ENCODE results near the gene PARD6G. TPM values are rescaled to one million over a fixed set of nuclear protein-coding genes. Genes with fewer than 3 reads are reported as not detected.

PARD6G gene
- total RNA-seq, 1 donor from 2014 or later = 28.3 TPM

GRCh38 chr18:80154293-80154692, 93.0 kb downstream of the PARD6G start:
- TF ChIP-seq CTCF (conservative IDR thresholded peaks at IDR 0.05) = peak; percentile 41
- Mint-ChIP-seq H3K9me3 (no peaks in the 10 kb centered on the region), H3K4me3 (no peak overlapping the region), H3K27me3 (ENCODE audit: low read depth) (no peaks in the 10 kb centered on the region), H3K4me1 (no peaks in the 10 kb centered on the region), H3K36me3 (ENCODE audit: low read depth) (peaks cover 3% of the 10 kb centered on the region), H3K27ac (ENCODE audit: unreplicated experiment) (no peak overlapping the region)
- no peak for DNase-seq (ENCODE audit: low read depth, low spot score)

- TF ChIP-seq CTCF (conservative IDR thresholded peaks at IDR 0.05) = no peak
- Mint-ChIP-seq H3K27me3 (ENCODE audit: low read depth) (no peaks in the 10 kb centered on the region), H3K4me1 (no peaks in the 10 kb centered on the region), H3K36me3 (ENCODE audit: low read depth) (peaks cover 10% of the 10 kb centered on the region), H3K27ac (ENCODE audit: unreplicated experiment) (no peak overlapping the region), H3K4me3 (no peak overlapping the region), H3K9me3 (no peaks in the 10 kb centered on the region)
- no peak for DNase-seq (ENCODE audit: low read depth, low spot score)
These were observed 97.6 kb downstream of the PARD6G start for GRCh38 chr18:80149667-80150066.

GRCh38 chr18:80148326-80149199, 98.8 kb downstream of the PARD6G start:
- peak overlapping the region; percentile 27 for H3K27ac Mint-ChIP-seq (ENCODE audit: unreplicated experiment)
- no peak for TF ChIP-seq CTCF (conservative IDR thresholded peaks at IDR 0.05)
- peaks cover 8% of the 10 kb centered on the region for H3K36me3 Mint-ChIP-seq (ENCODE audit: low read depth)
- H3K4me1 Mint-ChIP-seq = no peaks in the 10 kb centered on the region
- H3K4me3 Mint-ChIP-seq = no peak overlapping the region
- no peaks in the 10 kb centered on the region for H3K9me3 Mint-ChIP-seq
- no peak for DNase-seq (ENCODE audit: low read depth, low spot score)
- no peaks in the 10 kb centered on the region for H3K27me3 Mint-ChIP-seq (ENCODE audit: low read depth)

GRCh38 chr18:80147418-80148325, 99.6 kb downstream of the PARD6G start:
- no peak for DNase-seq (ENCODE audit: low read depth, low spot score)
- TF ChIP-seq CTCF (conservative IDR thresholded peaks at IDR 0.05) = no peak
- peak overlapping the region; percentile 38 for H3K4me3 Mint-ChIP-seq
- H3K27me3 Mint-ChIP-seq (ENCODE audit: low read depth) = no peaks in the 10 kb centered on the region
- no peaks in the 10 kb centered on the region for H3K9me3 Mint-ChIP-seq
- no peak overlapping the region for H3K27ac Mint-ChIP-seq (ENCODE audit: unreplicated experiment)
- peaks cover 8% of the 10 kb centered on the region for H3K36me3 Mint-ChIP-seq (ENCODE audit: low read depth)
- H3K4me1 Mint-ChIP-seq = no peaks in the 10 kb centered on the region

GRCh38 chr18:80147037-80147417, 100.3 kb downstream of the PARD6G start:
- Mint-ChIP-seq H3K9me3 (no peaks in the 10 kb centered on the region), H3K27ac (ENCODE audit: unreplicated experiment) (no peak overlapping the region), H3K36me3 (ENCODE audit: low read depth) (peaks cover 8% of the 10 kb centered on the region), H3K4me3 (no peak overlapping the region), H3K4me1 (no peaks in the 10 kb centered on the region), H3K27me3 (ENCODE audit: low read depth) (no peaks in the 10 kb centered on the region)
- TF ChIP-seq CTCF (conservative IDR thresholded peaks at IDR 0.05) = no peak
- DNase-seq (ENCODE audit: low read depth, low spot score) = no peak
